ENCODE measurements around the gene RPL38.

The RPL38 gene

GRCh38 chr17:74211141-74211911 lies 7.8 kb downstream of the RPL38 start:
- DNase-seq = no peak

- no peak for DNase-seq
Observed at GRCh38 chr17:74211912-74212208, 8.4 kb downstream of the RPL38 start.

DNA sequence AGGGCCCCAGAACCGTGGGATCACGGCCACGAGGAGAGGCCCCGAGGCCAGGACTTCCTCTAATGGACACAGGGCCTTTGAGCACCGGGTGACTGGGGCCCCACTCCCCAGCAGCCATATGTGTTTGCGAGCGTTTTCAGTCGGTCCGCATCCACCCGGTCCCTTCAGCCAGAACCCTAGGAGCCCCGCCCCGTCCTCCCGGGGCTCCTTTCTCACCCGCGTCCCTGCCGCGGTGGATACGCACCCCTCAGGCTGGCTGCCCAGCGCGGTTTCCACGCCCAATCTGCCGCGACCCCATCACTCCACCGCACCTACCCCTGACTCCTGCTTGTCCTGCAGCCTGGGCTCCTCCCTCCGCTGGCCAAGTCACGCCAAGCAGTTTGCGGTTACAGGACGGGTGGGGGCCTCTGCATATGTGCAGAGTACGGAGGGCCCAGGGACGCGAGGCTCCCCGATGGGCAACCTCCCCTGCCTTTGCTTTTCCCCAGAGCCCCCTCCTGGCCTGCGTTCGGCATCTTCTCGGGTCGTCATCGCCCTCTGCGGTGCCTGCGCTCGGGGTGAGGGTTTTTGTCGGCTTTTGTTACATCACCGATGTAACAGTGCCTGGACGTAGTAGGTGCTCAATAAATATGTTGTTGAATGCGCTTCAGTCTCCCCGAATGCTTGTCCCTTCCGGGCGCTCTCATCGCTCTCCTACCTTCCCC lies 8.9 kb downstream of the RPL38 start:
- DNase-seq = no peak

- peak; percentile 67 to 76 (median 69) for DNase-seq
Observed at GRCh38 chr17:74212913-74213791, 9.7 kb downstream of the RPL38 start, which contains the start of gene TTYH2. Gene TTYH2, plus strand, starts transcription at chr17:74213571. Its CDS starts 17 bp downstream, at chr17:74213588.

- DNase-seq = no peak
Observed at GRCh38 chr17:74213861-74214391, 10.4 kb downstream of the RPL38 start.

DNA sequence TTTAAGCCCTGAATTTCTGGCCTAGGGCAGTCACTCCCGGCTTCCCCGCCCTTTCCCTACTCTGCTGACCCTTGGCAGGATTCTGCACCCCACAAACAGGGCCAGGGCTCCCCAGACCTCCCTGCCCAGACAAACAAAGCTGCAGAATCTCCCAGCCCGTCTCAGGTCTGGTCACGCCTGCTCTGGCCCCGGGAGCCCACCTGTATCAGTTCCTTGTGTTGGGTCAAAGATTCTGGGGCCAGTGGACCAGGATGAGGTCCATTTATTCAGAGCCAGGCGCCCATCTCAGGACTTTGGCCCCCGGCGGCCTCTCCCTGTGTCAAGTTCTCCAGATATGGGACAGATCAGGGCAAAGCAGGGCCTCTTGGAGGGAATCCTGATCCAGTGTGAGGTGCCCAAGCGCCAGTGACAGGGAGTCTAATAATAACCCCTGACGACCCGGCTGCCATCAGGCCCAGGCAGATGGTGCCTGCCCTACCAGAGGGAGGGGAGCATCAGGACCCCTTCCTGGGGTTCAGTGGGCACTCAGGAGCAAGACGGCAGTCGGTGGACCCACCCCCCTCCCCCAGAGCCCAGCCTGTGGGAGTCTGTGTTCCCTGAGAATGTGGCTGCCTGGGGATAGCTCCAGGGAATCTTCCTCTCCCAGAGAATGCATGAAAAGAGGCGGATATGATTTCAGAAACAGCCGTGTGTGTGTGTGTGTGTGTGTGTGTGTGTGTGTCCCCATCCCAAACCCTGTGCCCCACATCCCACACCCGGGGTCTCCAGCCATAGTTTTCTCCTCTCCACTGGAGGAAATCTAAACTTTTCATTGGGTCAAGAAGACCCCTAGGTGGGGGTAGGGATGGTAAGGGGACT lies 11.2 kb downstream of the RPL38 start:
- no peak for DNase-seq

- no peak for DNase-seq
Observed at GRCh38 chr17:74215342-74215727, 11.9 kb downstream of the RPL38 start.

- DNase-seq = no peak
Observed at GRCh38 chr17:74216505-74216904, 13.0 kb downstream of the RPL38 start.

DNA sequence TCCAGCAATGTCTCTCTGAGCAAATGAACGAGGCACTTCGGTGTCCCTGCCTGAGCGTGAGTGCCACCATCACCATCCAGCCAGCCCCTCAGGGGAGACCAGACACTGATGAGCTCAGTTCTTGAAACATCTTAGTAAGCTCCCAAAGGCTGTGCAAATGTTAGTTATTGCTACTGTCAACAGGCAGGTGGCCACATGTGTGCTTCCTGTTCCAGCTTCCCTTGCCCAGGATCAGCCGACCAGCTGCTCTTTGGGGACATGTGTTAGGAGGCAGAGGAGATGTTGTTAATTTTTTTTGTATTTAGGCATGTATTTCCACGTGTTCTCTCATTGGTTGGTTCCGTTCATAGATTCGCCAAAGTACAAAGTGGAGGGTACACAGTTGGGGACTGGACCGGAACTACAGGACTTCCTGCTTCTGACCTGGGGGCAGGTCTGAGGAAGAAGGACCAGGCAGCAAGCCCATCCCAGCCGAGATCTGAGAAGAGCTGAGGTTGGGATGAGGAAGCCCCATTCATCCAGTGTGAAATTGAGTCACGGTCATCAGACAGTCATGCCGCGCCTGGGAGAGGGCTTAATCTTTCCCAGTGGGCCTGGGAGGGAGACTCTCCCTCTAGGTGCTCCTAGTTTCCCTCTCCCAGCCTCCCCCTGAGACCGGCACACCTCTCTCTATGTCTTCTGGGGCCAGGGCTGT lies 13.7 kb downstream of the RPL38 start:
- DNase-seq = no peak

DNA sequence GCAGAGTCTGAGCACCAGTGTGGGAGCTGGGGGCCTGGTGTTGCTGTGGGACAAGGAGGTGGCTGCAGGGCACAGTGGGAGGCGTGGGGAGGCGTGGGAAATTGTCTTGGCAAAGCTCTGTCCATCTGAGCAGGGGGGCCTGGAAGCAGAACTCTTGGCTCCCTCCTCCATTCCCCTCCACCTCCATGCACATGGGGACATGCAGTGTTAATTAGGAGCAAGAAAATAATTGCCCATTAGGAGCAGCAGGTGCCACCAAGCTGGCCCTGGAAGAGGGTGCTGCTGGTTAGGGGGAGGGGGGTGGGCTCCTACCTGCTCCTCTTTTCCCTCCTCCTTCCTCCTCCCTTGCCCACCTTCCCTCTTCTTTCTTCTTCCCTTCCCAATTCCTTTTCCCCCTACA lies 14.4 kb downstream of the RPL38 start:
- DNase-seq = no peak

DNA sequence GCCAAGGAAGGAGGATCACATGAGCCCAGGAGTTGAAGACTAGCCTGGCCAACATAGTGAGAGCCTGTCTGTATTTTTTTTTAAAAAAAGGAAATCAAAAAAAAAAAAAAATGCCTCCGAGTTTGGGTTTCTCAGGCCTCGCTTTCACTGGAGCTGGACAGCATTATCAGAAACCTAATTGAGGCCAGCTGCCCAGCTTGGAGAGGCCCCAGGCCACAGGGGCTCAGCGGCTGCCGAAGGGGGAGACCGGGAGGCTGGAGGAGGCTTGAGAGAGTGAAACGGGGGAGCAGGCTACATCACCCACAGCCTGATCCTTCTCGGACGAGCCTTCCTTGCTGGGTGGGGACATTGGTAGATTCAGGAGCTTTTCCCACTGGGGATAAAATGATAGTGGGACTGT lies 15.0 kb downstream of the RPL38 start:
- no peak for DNase-seq

GRCh38 chr17:74219576-74220133 lies 16.2 kb downstream of the RPL38 start:
- DNase-seq = no peak

GRCh38 chr17:74220219-74220618 lies 16.7 kb downstream of the RPL38 start:
- DNase-seq = no peak

DNA sequence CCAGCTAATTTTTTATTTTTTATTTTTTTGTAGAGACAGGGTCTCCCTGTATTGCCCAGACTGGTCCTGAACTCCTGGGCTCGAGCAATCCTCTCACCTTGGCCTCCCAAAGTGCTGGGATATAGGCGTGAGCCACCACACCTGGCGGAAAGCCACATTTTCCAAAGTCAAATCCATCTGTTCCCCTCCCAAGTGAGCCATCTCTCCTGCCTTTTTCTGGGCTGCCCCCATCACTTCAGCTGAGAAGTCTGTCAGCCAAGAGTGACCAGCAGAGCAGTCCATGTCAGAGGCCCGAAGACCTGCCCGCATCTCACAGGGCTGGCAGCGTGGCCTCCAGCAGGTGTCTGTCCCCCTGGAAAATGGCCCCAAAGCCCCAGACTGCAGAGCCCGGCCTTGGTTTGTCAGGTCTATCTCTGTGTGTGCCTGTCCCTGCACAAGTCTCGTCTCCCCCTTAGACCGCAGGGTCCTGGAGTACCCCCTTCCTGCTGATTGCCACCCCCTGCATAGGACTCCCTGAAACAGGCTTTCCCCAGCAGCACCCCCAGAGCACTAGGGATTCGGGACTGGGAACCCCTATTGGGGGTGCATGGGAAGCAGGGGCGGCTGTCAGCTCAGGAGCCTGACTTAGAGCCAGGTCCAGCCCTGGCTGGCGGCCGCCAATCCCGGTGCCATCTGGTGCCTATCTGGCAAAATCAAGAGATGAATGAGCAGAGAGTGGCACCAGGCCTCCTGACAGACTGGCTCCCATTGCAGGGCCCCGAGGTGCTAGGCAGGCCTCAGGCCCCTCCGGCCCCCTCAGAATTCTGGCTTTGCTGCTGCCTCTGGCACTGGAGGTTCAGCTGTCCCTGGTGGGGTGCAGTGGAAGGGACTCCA lies 17.7 kb downstream of the RPL38 start:
- DNase-seq = no peak

DNA sequence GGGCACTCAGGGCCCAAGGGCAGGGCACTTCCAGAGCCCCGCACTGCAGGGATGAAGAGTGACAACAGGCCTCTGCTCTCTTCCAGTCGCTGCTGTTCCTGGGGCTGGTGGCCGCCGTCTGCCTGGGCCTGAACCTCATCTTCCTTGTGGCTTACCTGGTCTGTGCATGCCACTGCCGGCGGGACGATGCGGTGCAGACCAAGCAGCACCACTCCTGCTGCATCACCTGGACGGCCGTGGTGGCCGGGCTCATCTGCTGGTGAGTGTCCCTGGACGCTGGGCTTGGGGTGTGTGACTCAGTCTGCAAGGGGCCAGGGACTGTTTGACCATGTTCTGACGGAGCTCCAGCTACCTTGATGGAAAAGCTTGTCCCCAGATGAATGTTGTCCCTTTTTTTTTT lies 18.9 kb downstream of the RPL38 start:
- no peak for DNase-seq

DNA sequence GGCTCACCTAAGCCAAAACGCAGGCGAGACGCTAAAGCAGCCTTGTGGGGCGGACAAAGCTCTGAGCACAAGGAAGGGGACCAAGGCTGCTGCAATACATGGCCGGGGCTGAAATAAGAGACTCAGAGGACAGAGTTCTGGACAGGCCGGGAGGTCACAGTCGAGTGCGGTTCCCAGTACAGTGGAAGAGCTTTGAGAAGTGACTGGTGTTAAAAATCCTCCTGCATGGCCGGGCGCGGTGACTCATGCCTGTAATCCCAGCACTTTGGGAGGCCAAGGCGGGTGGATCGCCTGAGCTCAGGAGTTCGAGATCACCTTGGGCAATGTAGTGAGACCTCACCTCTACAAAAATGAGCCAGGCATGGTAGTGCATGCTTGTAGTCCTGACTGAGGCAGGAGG lies 20.4 kb downstream of the RPL38 start:
- no peak for DNase-seq

- DNase-seq = no peak
Observed at GRCh38 chr17:74224959-74225725, 21.7 kb downstream of the RPL38 start.

- DNase-seq = no peak
Observed at GRCh38 chr17:74226252-74226651, 22.8 kb downstream of the RPL38 start.
